ENCODE data around the gene PFN1. TPM values are rescaled to one million over a fixed set of nuclear protein-coding genes. Genes with fewer than 3 reads are reported as not detected.

Gene PFN1
- total and polyA plus RNA-seq, 10 of the 15 experiments (the other 5 are each of a cell fraction or from before 2014, with no cell fraction given): 154 to 3,892 (median 1,918) TPM

GRCh38 chr17:4969551-4970173 is 21.3 kb upstream of the PFN1 start:
- Histone ChIP-seq H3K36me3 (ENCODE audit: control insufficient read depth in 2 of 2, insufficient read depth in 2 of 2, low read length in 1 of 2) (peaks cover 13 to 18% of the 10 kb centered on the region in 2 experiments; a peak in 3 of 4 replicates), H2AFZ (ENCODE audit: control insufficient read depth, low read depth, low read length) (no peak overlapping the region), H3K9me3 (replicated peaks; ENCODE audit: control insufficient read depth, insufficient read depth, low read length) (no peaks in the 10 kb centered on the region), H3K9ac (ENCODE audit: control insufficient read depth, insufficient read depth, low read length) (no peak overlapping the region), H4K20me1 (ENCODE audit: control insufficient read depth, insufficient read depth) (no peaks in the 10 kb centered on the region), H3K4me3 (no peak overlapping the region), H3K27ac (ENCODE audit: control insufficient read depth, insufficient read depth) (no peak overlapping the region), H3K27me3 (replicated peaks in 1 of 2; ENCODE audit: control insufficient read depth in 2 of 2, insufficient read depth in 2 of 2, low read length in 1 of 2) (no peaks in the 10 kb centered on the region), H3K79me2 (ENCODE audit: control insufficient read depth, insufficient read depth, low read length) (peaks cover 29% of the 10 kb centered on the region), H3K4me2 (ENCODE audit: control insufficient read depth, insufficient read depth) (peak overlapping the region; percentile 99; the same call in 1 of the 2 replicates), H3K4me1 (ENCODE audit: control insufficient read depth, insufficient read depth, low read length) (peaks cover 14% of the 10 kb centered on the region)
- ChIA-PET SMC1A (ENCODE audit: uncharacterized antibody, unreplicated experiment) (interaction anchor here (1.8 to 2.7 kb wide), 2 partner anchors 11 to 61 kb away, joined by 4 to 9 read pairs; no protein-coding TSS in a partner anchor), CTCF (interaction anchor here (0.7 to 3.6 kb wide), 7 partner anchors 11 to 93 kb away, joined by 3 to 18 read pairs (median 4); partner anchors contain the start of genes CAMTA2, RNF167 and SLC25A11), POLR2A (interaction anchor here (1.0 to 8.5 kb wide), 2 partner anchors 17 to 23 kb away, joined by 3 to 272 read pairs; partner anchors contain the start of genes CAMTA2, ENO3, PFN1 and RNF167), RAD21 (ENCODE audit: unreplicated experiment) (interaction anchor here (1.2 to 1.3 kb wide), 2 partner anchors 17 to 62 kb away, joined by 3 read pairs; no protein-coding TSS in a partner anchor)
- in situ Hi-C loops (cut with MboI): no loop called here
- no TSS peak for BruUV-seq (replicated peaks)
- TF ChIP-seq KLF5 (IDR thresholded peaks at IDR 0.05; ENCODE audit: partially characterized antibody): no peak
- TF ChIP-seq IRF3 (IDR thresholded peaks at IDR 0.05): no peak
- TF ChIP-seq HCFC1 (IDR thresholded peaks at IDR 0.05; ENCODE audit: low read length): no peak
- TF ChIP-seq CREM (IDR thresholded peaks at IDR 0.05; ENCODE audit: low read depth): no peak
- intact Hi-C loops (cut with micrococcal nuclease; ENCODE audit: unreplicated experiment): loop anchor here (5.0 kb wide), 1 partner anchor 93 kb away; no protein-coding TSS in a partner anchor
- no peak for FAIRE-seq
- ATAC-seq: no peak
- no peak for DNase-seq (ENCODE audit: low read depth, low spot score)
- WGBS (ENCODE audit: insufficient coverage, insufficient replicate concordance, low lambda C conversion rate, missing lambda C conversion rate): 89% methylated on average over 16 of the region's 16 CpGs

All from GM12878 (cell line).